HG02642 (cell line): Measurements from ENCODE around the gene GNAL.
"Not testable (repeated sequence)": the region's sequence is repeated elsewhere in the genome, so short reads cannot be mapped to it uniquely, and the experiment has no call there.

Experiments
- ATAC-seq: cut with Tn5 transposase; IDR thresholded peaks from one replicate; pipeline ENCODE4 v1.9.1; 2021; ENCODE audit warnings: mild to moderate bottlenecking; ENCODE audit not compliant: unreplicated experiment, poor library complexity

The GNAL gene

GRCh38 chr18:11891737-11892136 lies 202.7 kb downstream of the GNAL start:
- ATAC-seq = no peak

- ATAC-seq = not testable (repeated sequence)
Measured at GRCh38 chr18:11892438-11892837, 203.4 kb downstream of the GNAL start.

GRCh38 chr18:11897781-11898180 lies 208.7 kb downstream of the GNAL start:
- no peak for ATAC-seq

GRCh38 chr18:11899063-11899462 lies 210.0 kb downstream of the GNAL start:
- ATAC-seq = no peak

- no peak for ATAC-seq
Measured at GRCh38 chr18:11901826-11902438, 212.9 kb downstream of the GNAL start.

GRCh38 chr18:11902522-11903292 lies 213.6 kb downstream of the GNAL start:
- no peak for ATAC-seq

GRCh38 chr18:11905613-11906012 lies 216.5 kb downstream of the GNAL start:
- no peak for ATAC-seq

- no peak for ATAC-seq
Measured at GRCh38 chr18:11906176-11906575, 217.1 kb downstream of the GNAL start.

- no peak for ATAC-seq
Measured at GRCh38 chr18:11906926-11907874, 218.1 kb downstream of the GNAL start.

- ATAC-seq = peak; percentile 90
Measured at GRCh38 chr18:11908182-11909060, 219.4 kb downstream of the GNAL start, which contains the start of gene MPPE1. Gene MPPE1 (minus strand): TSS chr18:11908317. CDS start chr18:11897264, 11,053 bp downstream.

- no peak for ATAC-seq
Measured at GRCh38 chr18:11909061-11909455, 220.0 kb downstream of the GNAL start.

- no peak for ATAC-seq
Measured at GRCh38 chr18:11909591-11910026, 220.5 kb downstream of the GNAL start.

GRCh38 chr18:11916880-11917279 lies 227.8 kb downstream of the GNAL start:
- not testable (repeated sequence) for ATAC-seq

- ATAC-seq = not testable (repeated sequence)
Measured at GRCh38 chr18:11919522-11919921, 230.5 kb downstream of the GNAL start.

- no peak for ATAC-seq
Measured at GRCh38 chr18:11923450-11923849, 234.4 kb downstream of the GNAL start.

- no peak for ATAC-seq
Measured at GRCh38 chr18:11925800-11926481, 236.9 kb downstream of the GNAL start.

GRCh38 chr18:11927497-11927896 lies 238.4 kb downstream of the GNAL start:
- ATAC-seq = no peak

GRCh38 chr18:11932393-11932792 lies 243.3 kb downstream of the GNAL start:
- no peak for ATAC-seq
